HG03139 (cell line): ENCODE results near the gene EEFSEC.

Source experiments
- ATAC-seq: cut with Tn5 transposase; IDR thresholded peaks from one replicate; pipeline ENCODE4 v1.9.1; 2021; ENCODE audit not compliant: unreplicated experiment

EEFSEC gene

DNA sequence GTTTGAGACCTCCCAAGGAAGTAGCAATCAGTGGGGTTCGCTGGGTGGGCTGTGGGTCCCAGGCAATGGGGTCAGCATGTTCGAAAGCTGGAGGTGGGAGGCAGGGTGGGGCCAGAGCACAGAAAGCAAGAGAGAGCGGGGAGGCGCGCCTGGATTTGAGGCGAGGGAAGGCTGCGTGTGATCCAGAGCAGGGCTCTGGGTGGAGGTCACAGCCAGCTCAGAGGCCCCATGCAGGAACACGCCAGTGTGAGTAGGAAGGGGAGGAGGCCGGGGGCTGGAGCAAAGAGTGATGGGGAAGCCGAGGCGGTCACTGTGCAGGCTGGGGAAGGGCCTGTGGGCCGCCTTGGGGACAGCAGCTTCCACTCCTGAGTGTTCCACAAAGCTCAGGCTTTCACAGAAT is 304.7 kb downstream of the EEFSEC start:
- no peak for ATAC-seq
